SK-N-SH treated with all-trans-retinoic acid at 6 μM for 48 hours (cell line): ENCODE data around the gene FAM217A.

Experiments used
- BACH2 ChIP-seq: fragments of 250-450 bp; sonication (Bioruptor Pico); IDR thresholded peaks from 2 replicates; pipeline ENCODE4 v1.9.0; 2021; ENCODE audit warnings: mild to moderate bottlenecking, borderline replicate concordance
- CREB5 ChIP-seq: fragments of 250-450 bp; sonication (Bioruptor Pico); IDR thresholded peaks from 2 replicates; pipeline ENCODE4 v1.5.1; 2020; ENCODE audit warnings: low read depth, mild to moderate bottlenecking, moderate library complexity
- ESRRG ChIP-seq: fragments of 250-450 bp; sonication (Bioruptor Pico); IDR thresholded peaks from 2 replicates; pipeline ENCODE4 v1.6.1; 2021; ENCODE audit warnings: mild to moderate bottlenecking
- GLIS3 ChIP-seq: fragments of 250-450 bp; sonication (Bioruptor Pico); IDR thresholded peaks from 2 replicates; pipeline ENCODE4 v1.5.0; 2020; ENCODE audit warnings: mild to moderate bottlenecking, moderate library complexity
- PATZ1 ChIP-seq: fragments of 250-450 bp; sonication (Bioruptor Pico); IDR thresholded peaks from 2 replicates; pipeline ENCODE4 v1.8.0; 2020; ENCODE audit warnings: mild to moderate bottlenecking, moderate library complexity, borderline replicate concordance
- RARB ChIP-seq: fragments of 250-450 bp; sonication (Bioruptor Pico); IDR thresholded peaks from 2 replicates; pipeline ENCODE4 v1.8.0; 2021; ENCODE audit warnings: mild to moderate bottlenecking, moderate library complexity
- SNAI2 ChIP-seq: fragments of 250-450 bp; sonication (Bioruptor Pico); IDR thresholded peaks from 2 replicates; pipeline ENCODE4 v1.5.0; 2020; ENCODE audit warnings: mild to moderate bottlenecking, moderate library complexity
- ZFP3 ChIP-seq: fragments of 250-450 bp; sonication (Bioruptor Pico); IDR thresholded peaks from 2 replicates; pipeline ENCODE4 v1.5.0; 2020; ENCODE audit warnings: mild to moderate bottlenecking, moderate library complexity
- ZFP30 ChIP-seq: fragments of 450-650 bp; formaldehyde crosslinking; IDR thresholded peaks from 2 replicates; pipeline ENCODE4 v1.5.0; 2022; ENCODE audit warnings: mild to moderate bottlenecking, moderate library complexity
- ZNF565 ChIP-seq: fragments of 450-650 bp; formaldehyde crosslinking; conservative IDR thresholded peaks from 2 replicates; pipeline ENCODE4 v1.5.0; 2020; ENCODE audit warnings: low read depth, mild to moderate bottlenecking, moderate library complexity

DNA sequence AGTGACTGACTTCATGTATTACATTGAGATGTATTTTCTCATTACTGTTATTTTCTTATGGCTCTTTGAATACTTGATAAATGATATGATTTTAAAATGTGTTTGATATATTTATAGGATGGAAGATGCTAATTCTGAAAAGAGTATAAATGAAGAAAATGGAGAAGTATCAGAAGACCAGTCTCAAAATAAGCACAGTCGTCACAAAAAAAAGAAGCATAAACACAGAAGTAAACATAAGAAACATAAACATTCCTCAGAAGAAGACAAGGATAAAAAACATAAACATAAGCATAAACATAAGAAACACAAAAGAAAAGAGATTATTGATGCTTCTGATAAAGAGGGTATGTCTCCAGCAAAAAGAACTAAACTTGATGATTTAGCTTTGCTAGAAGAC is 47.5 kb downstream of the FAM217A start:
- no peak for TF ChIP-seq RARB (CRISPR knock-in tag)
- TF ChIP-seq GLIS3, result no peak
- TF ChIP-seq SNAI2, result no peak
- TF ChIP-seq ZFP30 (CRISPR knock-in tag), result no peak
- no peak for TF ChIP-seq CREB5
- no peak for TF ChIP-seq ESRRG (CRISPR knock-in tag)
- TF ChIP-seq PATZ1, result no peak
- no peak for TF ChIP-seq ZFP3 (CRISPR knock-in tag)
- no peak for TF ChIP-seq ZNF565 (CRISPR knock-in tag)
- TF ChIP-seq BACH2 (CRISPR knock-in tag), result no peak
